SK-N-SH treated with all-trans-retinoic acid at 6 μM for 48 hours (cell line): Measurements from ENCODE around the gene SMIM5.

Source experiments
- CSDC2 ChIP-seq: fragments of 250-450 bp; sonication (Bioruptor Pico); IDR thresholded peaks from 2 replicates; pipeline ENCODE4 v1.5.0; 2020; ENCODE audit warnings: mild to moderate bottlenecking, moderate library complexity
- CSRNP3 ChIP-seq: fragments of 250-450 bp; sonication (Bioruptor Pico); IDR thresholded peaks from 2 replicates; pipeline ENCODE4 v1.5.1; 2021; ENCODE audit warnings: mild to moderate bottlenecking, moderate library complexity
- TOX ChIP-seq: fragments of 250-450 bp; sonication (Bioruptor Pico); IDR thresholded peaks from 2 replicates; pipeline ENCODE4 v1.8.0; 2021; ENCODE audit warnings: mild to moderate bottlenecking, moderate library complexity, borderline replicate concordance
- ZC3H10 ChIP-seq: fragments of 250-450 bp; sonication (Bioruptor Pico); IDR thresholded peaks from 2 replicates; pipeline ENCODE4 v1.5.1; 2021; ENCODE audit warnings: mild to moderate bottlenecking, moderate library complexity
- ZNF565 ChIP-seq: fragments of 450-650 bp; formaldehyde crosslinking; conservative IDR thresholded peaks from 2 replicates; pipeline ENCODE4 v1.5.0; 2020; ENCODE audit warnings: low read depth, mild to moderate bottlenecking, moderate library complexity
- TF ChIP-seq, protein P1 (sequence below): fragments of 250-450 bp; sonication (Bioruptor Pico); IDR thresholded peaks from 2 replicates; pipeline ENCODE4 v1.8.0; 2020; ENCODE audit warnings: mild to moderate bottlenecking, moderate library complexity, borderline replicate concordance
- TF ChIP-seq, protein P2 (sequence below): fragments of 250-450 bp; sonication (Bioruptor Pico); IDR thresholded peaks from 2 replicates; pipeline ENCODE4 v1.5.1; 2020; ENCODE audit warnings: low read depth, mild to moderate bottlenecking, moderate library complexity

- TF ChIP-seq TOX (CRISPR knock-in tag) (no peak), ZNF565 (no peak), ZC3H10 (CRISPR knock-in tag) (no peak), CSDC2 (CRISPR knock-in tag) (no peak), CSRNP3 (CRISPR knock-in tag) (no peak)
- TF ChIP-seq, protein P1, sequence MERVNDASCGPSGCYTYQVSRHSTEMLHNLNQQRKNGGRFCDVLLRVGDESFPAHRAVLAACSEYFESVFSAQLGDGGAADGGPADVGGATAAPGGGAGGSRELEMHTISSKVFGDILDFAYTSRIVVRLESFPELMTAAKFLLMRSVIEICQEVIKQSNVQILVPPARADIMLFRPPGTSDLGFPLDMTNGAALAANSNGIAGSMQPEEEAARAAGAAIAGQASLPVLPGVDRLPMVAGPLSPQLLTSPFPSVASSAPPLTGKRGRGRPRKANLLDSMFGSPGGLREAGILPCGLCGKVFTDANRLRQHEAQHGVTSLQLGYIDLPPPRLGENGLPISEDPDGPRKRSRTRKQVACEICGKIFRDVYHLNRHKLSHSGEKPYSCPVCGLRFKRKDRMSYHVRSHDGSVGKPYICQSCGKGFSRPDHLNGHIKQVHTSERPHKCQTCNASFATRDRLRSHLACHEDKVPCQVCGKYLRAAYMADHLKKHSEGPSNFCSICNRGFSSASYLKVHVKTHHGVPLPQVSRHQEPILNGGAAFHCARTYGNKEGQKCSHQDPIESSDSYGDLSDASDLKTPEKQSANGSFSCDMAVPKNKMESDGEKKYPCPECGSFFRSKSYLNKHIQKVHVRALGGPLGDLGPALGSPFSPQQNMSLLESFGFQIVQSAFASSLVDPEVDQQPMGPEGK (CRISPR knock-in tag): no peak
- TF ChIP-seq, protein P2, sequence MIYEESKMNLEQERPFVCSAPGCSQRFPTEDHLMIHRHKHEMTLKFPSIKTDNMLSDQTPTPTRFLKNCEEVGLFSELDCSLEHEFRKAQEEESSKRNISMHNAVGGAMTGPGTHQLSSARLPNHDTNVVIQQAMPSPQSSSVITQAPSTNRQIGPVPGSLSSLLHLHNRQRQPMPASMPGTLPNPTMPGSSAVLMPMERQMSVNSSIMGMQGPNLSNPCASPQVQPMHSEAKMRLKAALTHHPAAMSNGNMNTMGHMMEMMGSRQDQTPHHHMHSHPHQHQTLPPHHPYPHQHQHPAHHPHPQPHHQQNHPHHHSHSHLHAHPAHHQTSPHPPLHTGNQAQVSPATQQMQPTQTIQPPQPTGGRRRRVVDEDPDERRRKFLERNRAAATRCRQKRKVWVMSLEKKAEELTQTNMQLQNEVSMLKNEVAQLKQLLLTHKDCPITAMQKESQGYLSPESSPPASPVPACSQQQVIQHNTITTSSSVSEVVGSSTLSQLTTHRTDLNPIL (CRISPR knock-in tag): no peak
These were observed 37.8 kb upstream of the SMIM5 start for GRCh38 chr17:75595284-75595919.
